ENCODE data around the gene UROC1. TPM values are rescaled to one million over a fixed set of nuclear protein-coding genes. Genes with fewer than 3 reads are reported as not detected.

Gene UROC1
- total and polyA plus RNA-seq, 2 experiments from 2014 or later, result not detected

DNA sequence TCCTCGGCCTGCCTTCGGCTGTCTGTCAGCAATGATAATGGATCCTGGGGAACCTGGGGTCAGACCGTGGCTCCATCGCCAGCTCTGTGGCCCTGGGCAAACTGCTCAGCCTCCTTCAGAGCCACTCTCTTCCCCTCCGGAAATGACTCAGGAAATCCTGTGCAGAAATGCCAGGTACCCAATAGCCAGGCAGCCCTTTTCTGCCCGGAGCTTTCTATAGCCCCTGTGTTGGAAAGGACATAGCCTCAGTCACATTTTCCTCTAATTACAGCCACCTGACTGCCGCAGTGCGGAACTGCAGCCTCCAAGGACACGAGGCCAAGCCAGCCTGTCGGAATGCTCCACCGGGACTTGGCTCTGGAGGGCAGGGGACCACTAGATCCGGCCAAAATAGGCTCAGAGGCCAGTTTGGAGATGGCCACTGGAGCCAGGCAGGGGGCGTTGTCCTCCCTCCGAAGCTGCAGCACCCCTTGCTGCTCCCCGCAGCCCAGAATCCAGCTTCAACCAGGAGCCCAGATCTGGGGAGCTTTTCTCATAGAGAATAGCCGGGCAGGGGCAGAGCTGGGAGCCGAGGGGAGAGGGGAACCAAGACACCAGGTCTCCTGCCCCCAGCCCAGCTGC, 30.3 kb downstream of the UROC1 start:
- H3K4me3 ChIP-seq, result no peak overlapping the region
- no peaks in the 10 kb centered on the region for H3K27me3 ChIP-seq (ENCODE audit: insufficient read depth)
- ATAC-seq (peak; percentile 65), DNase-seq (ENCODE audit: low spot score) (peak; percentile 72)
- no peaks in the 10 kb centered on the region for H3K9me2 ChIP-seq (ENCODE audit: insufficient read depth)
- H3K36me3 ChIP-seq (ENCODE audit: insufficient read depth), result no peaks in the 10 kb centered on the region
- no peaks in the 10 kb centered on the region for H3K36me3 Mint-ChIP-seq (ENCODE audit: low read depth)
- peak overlapping the region; percentile 38; the same call in 1 of the 2 replicates for H2AFZ ChIP-seq
- no peaks in the 10 kb centered on the region for H3F3A ChIP-seq (replicated peaks; ENCODE audit: low read depth)
- H3K27ac ChIP-seq (ENCODE audit: low read depth), result no peak overlapping the region
- H3K9me3 Mint-ChIP-seq, result no peaks in the 10 kb centered on the region
- peak overlapping the region; percentile 91 for H3K27ac Mint-ChIP-seq
- H3K27me3 Mint-ChIP-seq (ENCODE audit: insufficient read depth, low read depth, poor library complexity), result peaks cover 12% of the 10 kb centered on the region
- no peak overlapping the region for H3K4me2 ChIP-seq
- no peaks in the 10 kb centered on the region for H4K20me1 ChIP-seq (replicated peaks; ENCODE audit: insufficient read depth)
- TF ChIP-seq EZH2phosphoT487 (IDR thresholded peaks at IDR 0.05; ENCODE audit: unreplicated experiment), result no peak
- TF ChIP-seq, protein P1, sequence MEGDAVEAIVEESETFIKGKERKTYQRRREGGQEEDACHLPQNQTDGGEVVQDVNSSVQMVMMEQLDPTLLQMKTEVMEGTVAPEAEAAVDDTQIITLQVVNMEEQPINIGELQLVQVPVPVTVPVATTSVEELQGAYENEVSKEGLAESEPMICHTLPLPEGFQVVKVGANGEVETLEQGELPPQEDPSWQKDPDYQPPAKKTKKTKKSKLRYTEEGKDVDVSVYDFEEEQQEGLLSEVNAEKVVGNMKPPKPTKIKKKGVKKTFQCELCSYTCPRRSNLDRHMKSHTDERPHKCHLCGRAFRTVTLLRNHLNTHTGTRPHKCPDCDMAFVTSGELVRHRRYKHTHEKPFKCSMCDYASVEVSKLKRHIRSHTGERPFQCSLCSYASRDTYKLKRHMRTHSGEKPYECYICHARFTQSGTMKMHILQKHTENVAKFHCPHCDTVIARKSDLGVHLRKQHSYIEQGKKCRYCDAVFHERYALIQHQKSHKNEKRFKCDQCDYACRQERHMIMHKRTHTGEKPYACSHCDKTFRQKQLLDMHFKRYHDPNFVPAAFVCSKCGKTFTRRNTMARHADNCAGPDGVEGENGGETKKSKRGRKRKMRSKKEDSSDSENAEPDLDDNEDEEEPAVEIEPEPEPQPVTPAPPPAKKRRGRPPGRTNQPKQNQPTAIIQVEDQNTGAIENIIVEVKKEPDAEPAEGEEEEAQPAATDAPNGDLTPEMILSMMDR (conservative IDR thresholded peaks at IDR 0.05; ENCODE audit: low read depth in 2 of 2), result peak; percentile 38 to 63
- peaks cover 51% of the 10 kb centered on the region for H3K4me1 Mint-ChIP-seq
- H3K79me2 ChIP-seq (replicated peaks; ENCODE audit: insufficient read depth), result no peaks in the 10 kb centered on the region
- no peak overlapping the region for H3K4me3 Mint-ChIP-seq
- peaks cover 17% of the 10 kb centered on the region for H3K4me1 ChIP-seq (ENCODE audit: insufficient read depth)

DNA sequence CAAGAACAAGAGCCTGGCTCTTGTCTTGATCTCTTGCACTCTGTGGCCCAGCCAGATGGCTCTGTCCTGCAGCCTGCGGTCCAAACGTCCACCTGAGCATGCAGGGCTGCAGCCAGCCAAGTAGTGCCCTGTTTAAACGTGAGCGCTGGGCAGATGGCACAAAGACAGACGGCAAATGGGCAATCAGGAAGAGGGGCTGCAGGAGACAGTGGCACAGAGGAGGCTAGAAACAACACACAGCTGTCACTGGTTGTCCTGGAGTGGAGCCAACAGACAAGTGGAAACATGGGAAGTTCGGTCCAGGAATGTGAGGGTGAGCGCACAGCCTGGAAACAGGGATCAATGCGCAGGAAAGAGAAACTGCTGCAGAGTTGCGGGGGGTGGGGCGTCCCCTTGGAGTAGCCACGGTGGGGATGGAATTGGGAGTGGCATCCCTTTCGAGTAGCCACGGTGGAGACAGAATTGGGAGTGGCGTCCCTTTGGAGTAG, 31.2 kb downstream of the UROC1 start:
- no peaks in the 10 kb centered on the region for H3K27me3 ChIP-seq (ENCODE audit: insufficient read depth)
- Mint-ChIP-seq H3K27ac (no peak overlapping the region; the same call in 1 of the 2 replicates), H3K9me3 (no peaks in the 10 kb centered on the region), H3K27me3 (ENCODE audit: insufficient read depth, low read depth, poor library complexity) (peaks cover 12% of the 10 kb centered on the region), H3K36me3 (ENCODE audit: low read depth) (no peaks in the 10 kb centered on the region), H3K4me3 (no peak overlapping the region), H3K4me1 (peaks cover 51% of the 10 kb centered on the region)
- no peak overlapping the region for H2AFZ ChIP-seq
- no peaks in the 10 kb centered on the region for H3K9me2 ChIP-seq (ENCODE audit: insufficient read depth)
- no peak overlapping the region for H3K4me2 ChIP-seq
- peaks cover 17% of the 10 kb centered on the region for H3K4me1 ChIP-seq (ENCODE audit: insufficient read depth)
- no peaks in the 10 kb centered on the region for H4K20me1 ChIP-seq (replicated peaks; ENCODE audit: insufficient read depth)
- ATAC-seq (no peak), DNase-seq (ENCODE audit: low spot score) (no peak)
- H3K36me3 ChIP-seq (ENCODE audit: insufficient read depth), result no peaks in the 10 kb centered on the region
- no peak overlapping the region for H3K27ac ChIP-seq (ENCODE audit: low read depth)
- no peaks in the 10 kb centered on the region for H3K79me2 ChIP-seq (replicated peaks; ENCODE audit: insufficient read depth)
- H3K4me3 ChIP-seq, result no peak overlapping the region
- H3F3A ChIP-seq (replicated peaks; ENCODE audit: low read depth), result no peaks in the 10 kb centered on the region
- no peak for TF ChIP-seq STAT1 (IDR thresholded peaks at IDR 0.05; ENCODE audit: unreplicated experiment)
- TF ChIP-seq, protein P2, sequence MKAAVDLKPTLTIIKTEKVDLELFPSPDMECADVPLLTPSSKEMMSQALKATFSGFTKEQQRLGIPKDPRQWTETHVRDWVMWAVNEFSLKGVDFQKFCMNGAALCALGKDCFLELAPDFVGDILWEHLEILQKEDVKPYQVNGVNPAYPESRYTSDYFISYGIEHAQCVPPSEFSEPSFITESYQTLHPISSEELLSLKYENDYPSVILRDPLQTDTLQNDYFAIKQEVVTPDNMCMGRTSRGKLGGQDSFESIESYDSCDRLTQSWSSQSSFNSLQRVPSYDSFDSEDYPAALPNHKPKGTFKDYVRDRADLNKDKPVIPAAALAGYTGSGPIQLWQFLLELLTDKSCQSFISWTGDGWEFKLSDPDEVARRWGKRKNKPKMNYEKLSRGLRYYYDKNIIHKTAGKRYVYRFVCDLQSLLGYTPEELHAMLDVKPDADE (IDR thresholded peaks at IDR 0.05), result no peak
- TF ChIP-seq REST (IDR thresholded peaks at IDR 0.05; ENCODE audit: unreplicated experiment), result no peak
- TF ChIP-seq NANOG (IDR thresholded peaks at IDR 0.05; ENCODE audit: borderline replicate concordance), result no peak
- TF ChIP-seq JUNB (IDR thresholded peaks at IDR 0.05; ENCODE audit: unreplicated experiment), result no peak
- TF ChIP-seq EZH2 (IDR thresholded peaks at IDR 0.05; ENCODE audit: low read depth, unreplicated experiment), result no peak
- no peak for TF ChIP-seq EZH2phosphoT487 (IDR thresholded peaks at IDR 0.05; ENCODE audit: unreplicated experiment)
- no peak for TF ChIP-seq CREB1 (CRISPR knock-in tag; IDR thresholded peaks at IDR 0.05; ENCODE audit: low read depth)
